Sigmoid colon (tissue), 7 donors: Measurements from ENCODE around the gene GALNT18. TPM values are rescaled to one million over a fixed set of nuclear protein-coding genes. Genes with fewer than 3 reads are reported as not detected.

Experiments used
- DNase-seq: peaks from one replicate; pipeline ENCODE4 v3.0.0-alpha.2; 2019
- H3K27ac ChIP-seq, 4 donors: fragments of 200-600 bp; sonication (generic); one replicate each; pipeline ENCODE4 v1.5.1; 2016 to 2019; ENCODE audit warnings: mild to moderate bottlenecking in 1 of 4
- H3K27me3 ChIP-seq, 3 donors: fragments of 200-600 bp; sonication (generic); one replicate each; pipeline ENCODE4 v1.5.1; 2019; ENCODE audit warnings: mild to moderate bottlenecking in 1 of 3
- H3K36me3 ChIP-seq, 4 donors: fragments of 200-600 bp; sonication (generic); one replicate each; pipeline ENCODE4 v1.5.1; 2016 to 2019
- H3K4me1 ChIP-seq, 4 donors: fragments of 200-600 bp; sonication (generic); one replicate each; pipeline ENCODE4 v1.5.1; 2017 to 2019
- H3K4me3 ChIP-seq, 4 donors: fragments of 200-600 bp; sonication (generic); one replicate each; pipeline ENCODE4 v1.5.1; 2017 to 2019; ENCODE audit warnings: mild to moderate bottlenecking in 2 of 4, moderate library complexity in 1 of 4
- H3K9me3 ChIP-seq, 4 donors: fragments of 200-600 bp in 3 of 4; sonication (generic) in 3 of 4; one replicate each; pipeline versions ENCODE4 v1.5.1 to v1.6.1; 2013 to 2019
- CTCF ChIP-seq, 4 experiments: fragments of 450-650 bp in 3 of 4; fragments of 200-600 bp in 1 of 4; IDR thresholded peaks; one replicate each; pipeline ENCODE4 v1.5.1; 2016 to 2019; ENCODE audit warnings: antibody characterized with exemption in 4 of 4, mild to moderate bottlenecking in 3 of 4, moderate library complexity in 2 of 4
- EP300 ChIP-seq, 4 donors: sonication (generic); formaldehyde crosslinking; IDR thresholded peaks; one replicate each; pipeline ENCODE4 v1.6.1; 2017; ENCODE audit warnings: antibody characterized with exemption in 4 of 4
- POLR2A ChIP-seq, 2 donors: fragments of 450-650 bp; IDR thresholded peaks; one replicate each; pipeline ENCODE4 v1.6.1; 2016; ENCODE audit warnings: antibody characterized with exemption in 2 of 2, mild to moderate bottlenecking in 2 of 2, moderate library complexity in 2 of 2
- POLR2AphosphoS5 ChIP-seq, 4 donors: sonication (generic); formaldehyde crosslinking; IDR thresholded peaks; one replicate each; pipeline ENCODE4 v1.6.1; 2017; ENCODE audit warnings: antibody characterized with exemption in 4 of 4
- WGBS, 2 donors: extraction: QIAGEN DNeasy Blood & Tissue Kit; methylation state at CpG; one replicate each; pipeline ENCODE4 v1.1.7; 2013; 5-methylcytosine and 5-hydroxymethylcytosine counted together
- intact Hi-C: fragments of 100-400 bp; cut with DNase I; formaldehyde crosslinking; loops from one replicate; pipeline ENCODE4 v1.15.1; 2023
- polyA plus RNA-seq, 3 donors: library from polyadenylated mRNA; stranded (reverse); fragments of 200-250 nt; gene quantifications; one replicate each; pipeline ENCODE4 v1.2.3, GENCODE V29; 2013
- total RNA-seq, 4 donors: library from RNA; depleted of rRNA; stranded (reverse); fragments of >200 nt; gene quantifications; one replicate each; pipeline ENCODE4 v1.1.0, GENCODE V29; 2016
- donor health status: healthy with polysubstance abuse.
- donor health status: Bipolar disorder and iron deficiency.
- donor health status: healthy.

GALNT18 gene
- total and polyA plus RNA-seq, 7 donors: 0.92 to 48.6 (median 34.9) TPM

GRCh38 chr11:11441516-11441915 lies 180.3 kb downstream of the GALNT18 start:
- Histone ChIP-seq H3K4me1 (peaks cover 0 to 61% (median 28%) of the 10 kb centered on the region in 4 donors), H3K4me3 (no peak overlapping the region), H3K36me3 (no peaks in the 10 kb centered on the region), H3K27ac (no peak overlapping the region), H3K9me3 (no peaks in the 10 kb centered on the region), H3K27me3 (no peaks in the 10 kb centered on the region)
- intact Hi-C loops: no loop called here
- TF ChIP-seq EP300 (IDR thresholded peaks at IDR 0.05) (no peak), CTCF (IDR thresholded peaks at IDR 0.05) (no peak), POLR2AphosphoS5 (IDR thresholded peaks at IDR 0.05) (no peak), POLR2A (IDR thresholded peaks at IDR 0.05) (no peak)
- DNase-seq: no peak
- 96% methylated on average over 7 of the region's 7 CpGs for WGBS, 2 donors

DNA sequence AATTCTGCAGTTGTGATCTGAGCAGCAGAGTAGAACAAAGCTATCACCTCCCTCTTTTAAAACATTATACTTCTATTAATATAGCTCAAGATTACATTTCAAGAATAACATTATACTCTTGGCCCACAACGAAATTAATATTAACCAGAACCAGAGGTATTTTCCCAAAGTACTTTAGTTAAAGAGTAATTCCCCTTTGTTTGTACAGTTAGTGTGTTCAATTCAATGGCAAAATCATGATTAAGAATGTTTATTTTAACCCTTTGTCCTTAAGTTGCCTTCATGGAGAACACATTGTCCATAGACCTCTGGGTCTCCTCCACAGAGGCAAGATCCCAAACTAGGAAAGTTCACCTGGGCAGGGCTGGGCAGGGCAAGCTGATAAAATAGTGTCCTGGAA lies 180.7 kb downstream of the GALNT18 start:
- TF ChIP-seq POLR2A (IDR thresholded peaks at IDR 0.05): no peak
- no peak for TF ChIP-seq CTCF (IDR thresholded peaks at IDR 0.05)
- TF ChIP-seq EP300 (IDR thresholded peaks at IDR 0.05): no peak
- TF ChIP-seq POLR2AphosphoS5 (IDR thresholded peaks at IDR 0.05): no peak
- WGBS, 2 donors: 81 to 83% methylated on average over 1 of the region's 1 CpG
- Histone ChIP-seq H3K4me1 (peaks cover 0 to 61% (median 28%) of the 10 kb centered on the region in 4 donors), H3K27ac (no peak overlapping the region), H3K9me3 (no peaks in the 10 kb centered on the region), H3K27me3 (no peaks in the 10 kb centered on the region), H3K4me3 (no peak overlapping the region), H3K36me3 (no peaks in the 10 kb centered on the region)
- intact Hi-C loops: no loop called here
- DNase-seq: no peak

- peaks cover 0 to 58% (median 25%) of the 10 kb centered on the region in 4 donors for H3K4me1 ChIP-seq
- H3K27ac ChIP-seq: no peak overlapping the region
- TF ChIP-seq EP300 (IDR thresholded peaks at IDR 0.05) (no peak), POLR2A (IDR thresholded peaks at IDR 0.05) (no peak), CTCF (IDR thresholded peaks at IDR 0.05) (no peak), POLR2AphosphoS5 (IDR thresholded peaks at IDR 0.05) (no peak)
- no peak for DNase-seq
- no peak overlapping the region for H3K4me3 ChIP-seq
- WGBS, 2 donors: 87 to 89% methylated on average over 6 of the region's 6 CpGs
- intact Hi-C loops: no loop called here
- H3K9me3 ChIP-seq: no peaks in the 10 kb centered on the region
- H3K36me3 ChIP-seq: no peaks in the 10 kb centered on the region
- no peaks in the 10 kb centered on the region for H3K27me3 ChIP-seq
These were observed 181.7 kb downstream of the GALNT18 start for GRCh38 chr11:11440144-11440543.

GRCh38 chr11:11439591-11439990 lies 182.2 kb downstream of the GALNT18 start:
- H3K4me3 ChIP-seq: no peak overlapping the region
- 89 to 95% methylated on average over 2 of the region's 2 CpGs for WGBS, 2 donors
- H3K27me3 ChIP-seq: no peaks in the 10 kb centered on the region
- H3K4me1 ChIP-seq: peaks cover 0 to 53% (median 22%) of the 10 kb centered on the region in 4 donors
- no peak overlapping the region for H3K27ac ChIP-seq
- H3K9me3 ChIP-seq: no peaks in the 10 kb centered on the region
- intact Hi-C loops: no loop called here
- TF ChIP-seq EP300 (IDR thresholded peaks at IDR 0.05): no peak
- TF ChIP-seq POLR2A (IDR thresholded peaks at IDR 0.05): no peak
- TF ChIP-seq POLR2AphosphoS5 (IDR thresholded peaks at IDR 0.05): no peak
- TF ChIP-seq CTCF (IDR thresholded peaks at IDR 0.05): no peak
- DNase-seq: no peak
- H3K36me3 ChIP-seq: no peaks in the 10 kb centered on the region

DNA sequence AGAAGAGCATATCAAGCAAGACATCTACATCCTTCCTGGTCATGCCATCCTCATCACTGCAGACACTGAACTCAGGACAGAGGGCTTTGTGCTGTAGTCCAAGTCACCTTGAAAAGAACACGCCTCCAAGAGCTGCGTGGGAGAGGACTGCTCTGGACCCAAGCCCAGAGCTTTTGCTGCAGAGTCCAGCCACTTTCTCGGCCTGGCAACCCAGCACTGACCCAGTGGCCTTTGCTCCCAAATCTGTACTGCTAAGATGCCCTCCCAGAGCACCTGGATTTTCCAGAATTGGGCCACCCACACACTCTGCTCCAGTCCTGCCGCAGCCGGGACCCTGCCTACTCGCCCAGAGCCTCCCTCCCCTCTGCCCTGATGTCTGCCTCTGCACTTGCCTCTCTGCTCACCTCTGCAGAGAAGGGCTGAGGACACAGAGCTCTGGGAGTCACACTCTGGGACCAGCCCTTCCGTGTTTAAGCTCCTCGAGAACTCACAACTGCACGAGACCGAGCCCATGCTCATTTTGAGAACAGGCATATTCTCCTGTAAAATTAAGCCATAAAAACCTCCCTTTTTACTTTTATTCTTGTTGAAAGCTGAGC lies 185.0 kb downstream of the GALNT18 start:
- DNase-seq: no peak
- no peak overlapping the region for H3K27ac ChIP-seq
- H3K36me3 ChIP-seq: peaks cover 0 to 9% (median 0%) of the 10 kb centered on the region in 4 donors
- H3K4me1 ChIP-seq: peaks cover 0 to 27% (median 13%) of the 10 kb centered on the region in 4 donors
- intact Hi-C loops: no loop called here
- TF ChIP-seq CTCF (IDR thresholded peaks at IDR 0.05) (no peak), POLR2A (IDR thresholded peaks at IDR 0.05) (no peak), EP300 (IDR thresholded peaks at IDR 0.05) (no peak), POLR2AphosphoS5 (IDR thresholded peaks at IDR 0.05) (no peak)
- WGBS, 2 donors: 74 to 83% methylated on average over 10 of the region's 10 CpGs
- no peak overlapping the region for H3K4me3 ChIP-seq
- no peaks in the 10 kb centered on the region for H3K27me3 ChIP-seq
- H3K9me3 ChIP-seq: no peaks in the 10 kb centered on the region
